ENCODE measurements around the gene SLC7A1.

DNA sequence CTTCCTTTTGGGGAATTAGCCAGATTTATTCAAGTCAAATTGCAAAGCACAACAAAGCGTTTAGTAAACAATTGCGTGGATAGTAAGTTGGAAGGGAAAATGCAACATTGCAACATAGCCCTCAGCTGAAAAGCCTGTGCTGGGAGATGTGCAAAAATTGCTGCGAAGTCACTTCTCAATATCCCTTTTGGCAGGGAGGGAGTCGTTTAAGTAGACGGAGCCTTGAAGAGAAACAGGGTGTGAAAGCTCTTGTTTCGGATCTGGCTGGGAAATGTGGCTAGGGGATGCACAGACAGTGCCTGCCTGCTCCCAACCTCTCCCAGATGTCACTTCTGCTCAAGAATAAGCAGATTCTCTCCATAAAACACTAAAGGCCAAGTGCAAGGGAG is 56.8 kb downstream of the SLC7A1 start:
- TF ChIP-seq, protein P1, sequence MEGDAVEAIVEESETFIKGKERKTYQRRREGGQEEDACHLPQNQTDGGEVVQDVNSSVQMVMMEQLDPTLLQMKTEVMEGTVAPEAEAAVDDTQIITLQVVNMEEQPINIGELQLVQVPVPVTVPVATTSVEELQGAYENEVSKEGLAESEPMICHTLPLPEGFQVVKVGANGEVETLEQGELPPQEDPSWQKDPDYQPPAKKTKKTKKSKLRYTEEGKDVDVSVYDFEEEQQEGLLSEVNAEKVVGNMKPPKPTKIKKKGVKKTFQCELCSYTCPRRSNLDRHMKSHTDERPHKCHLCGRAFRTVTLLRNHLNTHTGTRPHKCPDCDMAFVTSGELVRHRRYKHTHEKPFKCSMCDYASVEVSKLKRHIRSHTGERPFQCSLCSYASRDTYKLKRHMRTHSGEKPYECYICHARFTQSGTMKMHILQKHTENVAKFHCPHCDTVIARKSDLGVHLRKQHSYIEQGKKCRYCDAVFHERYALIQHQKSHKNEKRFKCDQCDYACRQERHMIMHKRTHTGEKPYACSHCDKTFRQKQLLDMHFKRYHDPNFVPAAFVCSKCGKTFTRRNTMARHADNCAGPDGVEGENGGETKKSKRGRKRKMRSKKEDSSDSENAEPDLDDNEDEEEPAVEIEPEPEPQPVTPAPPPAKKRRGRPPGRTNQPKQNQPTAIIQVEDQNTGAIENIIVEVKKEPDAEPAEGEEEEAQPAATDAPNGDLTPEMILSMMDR (IDR thresholded peaks at IDR 0.05), result no peak
- no peak for TF ChIP-seq POLR2A (IDR thresholded peaks at IDR 0.05)
